ENCODE data around the gene ANKRD12. TPM values are rescaled to one million over a fixed set of nuclear protein-coding genes. Genes with fewer than 3 reads are reported as not detected.

The ANKRD12 gene
- total RNA-seq, 1 experiment from 2014 or later, result 23.5 TPM

DNA sequence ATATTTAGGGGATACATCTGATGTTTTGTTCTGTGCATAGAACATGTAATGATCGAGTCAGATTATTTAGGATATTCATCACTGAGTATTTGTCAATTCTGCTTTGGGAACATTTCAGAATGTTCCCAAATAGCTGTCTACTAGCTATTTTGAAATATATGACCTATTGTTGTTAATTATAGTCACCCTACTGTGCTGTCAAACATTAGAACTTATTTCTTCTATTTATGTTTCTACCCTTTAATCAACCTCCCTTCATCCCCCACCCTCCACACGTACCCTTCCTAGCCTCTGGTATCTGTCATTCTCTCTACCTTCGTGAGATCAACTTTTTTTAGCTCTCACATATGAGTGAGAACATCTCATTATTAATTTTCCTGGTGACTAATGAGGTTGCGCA is 40.9 kb downstream of the ANKRD12 start:
- no peak overlapping the region for H3K4me2 ChIP-seq (ENCODE audit: low read length)
- no peak overlapping the region for H3K9ac ChIP-seq (ENCODE audit: low read length)
- DNase-seq (ENCODE audit: low read depth, low spot score) (no peak), ATAC-seq (no peak)
- H4K20me1 ChIP-seq (ENCODE audit: insufficient read depth), result no peaks in the 10 kb centered on the region
- H3K4me3 ChIP-seq (replicated peaks in 1 of 2; ENCODE audit: low read depth in 1 of 2, low read length in 2 of 2), result no peak overlapping the region
- no peaks in the 10 kb centered on the region for H3K27me3 ChIP-seq (ENCODE audit: insufficient read depth, low read length)
- H3K79me2 ChIP-seq (ENCODE audit: insufficient read depth, low read length), result peaks cover 35% of the 10 kb centered on the region
- TF ChIP-seq, protein P1, sequence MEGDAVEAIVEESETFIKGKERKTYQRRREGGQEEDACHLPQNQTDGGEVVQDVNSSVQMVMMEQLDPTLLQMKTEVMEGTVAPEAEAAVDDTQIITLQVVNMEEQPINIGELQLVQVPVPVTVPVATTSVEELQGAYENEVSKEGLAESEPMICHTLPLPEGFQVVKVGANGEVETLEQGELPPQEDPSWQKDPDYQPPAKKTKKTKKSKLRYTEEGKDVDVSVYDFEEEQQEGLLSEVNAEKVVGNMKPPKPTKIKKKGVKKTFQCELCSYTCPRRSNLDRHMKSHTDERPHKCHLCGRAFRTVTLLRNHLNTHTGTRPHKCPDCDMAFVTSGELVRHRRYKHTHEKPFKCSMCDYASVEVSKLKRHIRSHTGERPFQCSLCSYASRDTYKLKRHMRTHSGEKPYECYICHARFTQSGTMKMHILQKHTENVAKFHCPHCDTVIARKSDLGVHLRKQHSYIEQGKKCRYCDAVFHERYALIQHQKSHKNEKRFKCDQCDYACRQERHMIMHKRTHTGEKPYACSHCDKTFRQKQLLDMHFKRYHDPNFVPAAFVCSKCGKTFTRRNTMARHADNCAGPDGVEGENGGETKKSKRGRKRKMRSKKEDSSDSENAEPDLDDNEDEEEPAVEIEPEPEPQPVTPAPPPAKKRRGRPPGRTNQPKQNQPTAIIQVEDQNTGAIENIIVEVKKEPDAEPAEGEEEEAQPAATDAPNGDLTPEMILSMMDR (IDR thresholded peaks at IDR 0.05 in 2 of 3, conservative IDR thresholded peaks at IDR 0.05 in 1 of 3; ENCODE audit: borderline replicate concordance in 1 of 3, insufficient read depth in 1 of 3, low read depth in 2 of 3, low read length in 2 of 3), result no peak
- TF ChIP-seq, protein P2, sequence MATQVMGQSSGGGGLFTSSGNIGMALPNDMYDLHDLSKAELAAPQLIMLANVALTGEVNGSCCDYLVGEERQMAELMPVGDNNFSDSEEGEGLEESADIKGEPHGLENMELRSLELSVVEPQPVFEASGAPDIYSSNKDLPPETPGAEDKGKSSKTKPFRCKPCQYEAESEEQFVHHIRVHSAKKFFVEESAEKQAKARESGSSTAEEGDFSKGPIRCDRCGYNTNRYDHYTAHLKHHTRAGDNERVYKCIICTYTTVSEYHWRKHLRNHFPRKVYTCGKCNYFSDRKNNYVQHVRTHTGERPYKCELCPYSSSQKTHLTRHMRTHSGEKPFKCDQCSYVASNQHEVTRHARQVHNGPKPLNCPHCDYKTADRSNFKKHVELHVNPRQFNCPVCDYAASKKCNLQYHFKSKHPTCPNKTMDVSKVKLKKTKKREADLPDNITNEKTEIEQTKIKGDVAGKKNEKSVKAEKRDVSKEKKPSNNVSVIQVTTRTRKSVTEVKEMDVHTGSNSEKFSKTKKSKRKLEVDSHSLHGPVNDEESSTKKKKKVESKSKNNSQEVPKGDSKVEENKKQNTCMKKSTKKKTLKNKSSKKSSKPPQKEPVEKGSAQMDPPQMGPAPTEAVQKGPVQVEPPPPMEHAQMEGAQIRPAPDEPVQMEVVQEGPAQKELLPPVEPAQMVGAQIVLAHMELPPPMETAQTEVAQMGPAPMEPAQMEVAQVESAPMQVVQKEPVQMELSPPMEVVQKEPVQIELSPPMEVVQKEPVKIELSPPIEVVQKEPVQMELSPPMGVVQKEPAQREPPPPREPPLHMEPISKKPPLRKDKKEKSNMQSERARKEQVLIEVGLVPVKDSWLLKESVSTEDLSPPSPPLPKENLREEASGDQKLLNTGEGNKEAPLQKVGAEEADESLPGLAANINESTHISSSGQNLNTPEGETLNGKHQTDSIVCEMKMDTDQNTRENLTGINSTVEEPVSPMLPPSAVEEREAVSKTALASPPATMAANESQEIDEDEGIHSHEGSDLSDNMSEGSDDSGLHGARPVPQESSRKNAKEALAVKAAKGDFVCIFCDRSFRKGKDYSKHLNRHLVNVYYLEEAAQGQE (IDR thresholded peaks at IDR 0.05; ENCODE audit: low read depth), result no peak
- TF ChIP-seq TCF7L2 (IDR thresholded peaks at IDR 0.05; ENCODE audit: borderline replicate concordance, extremely low read depth, insufficient read depth, insufficient read length) (no peak), FOSL1 (IDR thresholded peaks at IDR 0.05; ENCODE audit: low read depth) (no peak), SRF (IDR thresholded peaks at IDR 0.05; ENCODE audit: low read depth) (no peak), SIN3A (IDR thresholded peaks at IDR 0.05; ENCODE audit: low read depth) (no peak), CBX3 (IDR thresholded peaks at IDR 0.05; ENCODE audit: low read depth) (no peak), RAD21 (IDR thresholded peaks at IDR 0.05; ENCODE audit: low read depth) (no peak), EGR1 (IDR thresholded peaks at IDR 0.05; ENCODE audit: low read depth) (no peak), JUND (IDR thresholded peaks at IDR 0.05) (no peak), SP1 (IDR thresholded peaks at IDR 0.05; ENCODE audit: low read depth) (no peak), POLR2AphosphoS5 (IDR thresholded peaks at IDR 0.05; ENCODE audit: low read depth, low read length) (no peak), EZH2 (IDR thresholded peaks at IDR 0.05) (no peak), POLR2A (IDR thresholded peaks at IDR 0.05; ENCODE audit: borderline replicate concordance, extremely low read depth, insufficient read depth, insufficient read length) (no peak), ELF1 (IDR thresholded peaks at IDR 0.05; ENCODE audit: borderline replicate concordance, low read depth) (no peak)
- TF ChIP-seq, protein P3, sequence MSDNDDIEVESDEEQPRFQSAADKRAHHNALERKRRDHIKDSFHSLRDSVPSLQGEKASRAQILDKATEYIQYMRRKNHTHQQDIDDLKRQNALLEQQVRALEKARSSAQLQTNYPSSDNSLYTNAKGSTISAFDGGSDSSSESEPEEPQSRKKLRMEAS (IDR thresholded peaks at IDR 0.05), result no peak
- intact Hi-C loops (cut with micrococcal nuclease), result no loop called here
- H2AFZ ChIP-seq (ENCODE audit: low read depth, low read length, poor library complexity, severe bottlenecking), result no peak overlapping the region
- no peaks in the 10 kb centered on the region for H3K9me3 ChIP-seq (ENCODE audit: control insufficient read depth in 1 of 2, insufficient read depth in 1 of 2, low read depth in 1 of 2, low read length in 2 of 2)
- no peaks in the 10 kb centered on the region for H3K36me3 ChIP-seq (ENCODE audit: control insufficient read depth in 1 of 2, insufficient read depth in 2 of 2, low read length in 2 of 2)
- no peaks in the 10 kb centered on the region for H3K4me1 ChIP-seq (ENCODE audit: control insufficient read depth in 1 of 2, insufficient read depth in 2 of 2, low read length in 2 of 2)
- BruUV-seq (replicated peaks), result no TSS peak
- ChIA-PET RAD21 (ENCODE audit: low non-redundant PET in 1 of 2, low total read pairs in 2 of 2, uncharacterized antibody in 2 of 2, unreplicated experiment in 2 of 2) (no interaction called here), CTCF (no interaction called here), POLR2A (no interaction called here)
- no peaks in the 10 kb centered on the region for H3K9me2 ChIP-seq (ENCODE audit: insufficient read depth)
- no peak overlapping the region for H3K27ac ChIP-seq (ENCODE audit: low read depth, low read length)
